ENCODE measurements around the gene EVI5. TPM values are rescaled to one million over a fixed set of nuclear protein-coding genes. Genes with fewer than 3 reads are reported as not detected.
"Not testable (repeated sequence)": the region's sequence is repeated elsewhere in the genome, so short reads cannot be mapped to it uniquely, and the experiment has no call there.

EVI5 gene
- total RNA-seq, 1 experiment from 2014 or later, result 38.2 TPM

DNA sequence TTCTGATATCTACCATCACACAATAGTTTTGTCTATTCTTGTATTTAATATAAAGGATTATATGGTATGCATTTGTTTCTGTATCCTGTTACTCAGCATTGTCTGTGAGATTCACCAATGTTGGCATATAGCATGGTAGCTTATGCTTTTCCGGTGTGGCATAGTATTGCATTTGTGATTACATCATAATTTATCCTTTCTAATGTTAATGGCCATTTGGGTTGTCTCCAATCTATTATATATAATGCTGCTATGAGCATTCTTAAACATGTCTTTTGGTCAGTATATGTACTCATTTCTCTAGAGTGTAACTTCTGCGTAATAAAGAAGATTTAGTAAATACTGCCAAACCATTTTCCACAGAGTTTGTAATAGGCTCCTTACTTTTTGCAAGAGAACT, 257.2 kb downstream of the EVI5 start:
- Histone ChIP-seq H2AFZ (ENCODE audit: low read length) (no peak overlapping the region), H3K4me3 (ENCODE audit: low read length) (no peak overlapping the region), H3K9me2 (replicated peaks; ENCODE audit: low read length) (no peaks in the 10 kb centered on the region), H3K9me3 (ENCODE audit: low read length) (no peaks in the 10 kb centered on the region), H3K4me1 (ENCODE audit: insufficient read depth, low read length) (no peaks in the 10 kb centered on the region), H3F3A (ENCODE audit: low read length, unreplicated experiment) (no peaks in the 10 kb centered on the region), H4K20me1 (ENCODE audit: low read length) (no peaks in the 10 kb centered on the region), H3K79me2 (ENCODE audit: low read length) (no peaks in the 10 kb centered on the region), H3K9ac (ENCODE audit: low read length) (no peak overlapping the region), H3K4me2 (ENCODE audit: low read length) (no peak overlapping the region), H3K27ac (ENCODE audit: low read length) (no peak overlapping the region), H3K27me3 (ENCODE audit: low read length) (no peaks in the 10 kb centered on the region), H3K36me3 (ENCODE audit: low read depth, low read length) (no peaks in the 10 kb centered on the region)
- intact Hi-C loops (cut with micrococcal nuclease), result no loop called here
- TF ChIP-seq EZH2phosphoT487 (IDR thresholded peaks at IDR 0.05; ENCODE audit: borderline replicate concordance, low read length), result no peak
- no peak for TF ChIP-seq EZH2 (IDR thresholded peaks at IDR 0.05; ENCODE audit: low read length, unreplicated experiment)
- TF ChIP-seq, protein P1, sequence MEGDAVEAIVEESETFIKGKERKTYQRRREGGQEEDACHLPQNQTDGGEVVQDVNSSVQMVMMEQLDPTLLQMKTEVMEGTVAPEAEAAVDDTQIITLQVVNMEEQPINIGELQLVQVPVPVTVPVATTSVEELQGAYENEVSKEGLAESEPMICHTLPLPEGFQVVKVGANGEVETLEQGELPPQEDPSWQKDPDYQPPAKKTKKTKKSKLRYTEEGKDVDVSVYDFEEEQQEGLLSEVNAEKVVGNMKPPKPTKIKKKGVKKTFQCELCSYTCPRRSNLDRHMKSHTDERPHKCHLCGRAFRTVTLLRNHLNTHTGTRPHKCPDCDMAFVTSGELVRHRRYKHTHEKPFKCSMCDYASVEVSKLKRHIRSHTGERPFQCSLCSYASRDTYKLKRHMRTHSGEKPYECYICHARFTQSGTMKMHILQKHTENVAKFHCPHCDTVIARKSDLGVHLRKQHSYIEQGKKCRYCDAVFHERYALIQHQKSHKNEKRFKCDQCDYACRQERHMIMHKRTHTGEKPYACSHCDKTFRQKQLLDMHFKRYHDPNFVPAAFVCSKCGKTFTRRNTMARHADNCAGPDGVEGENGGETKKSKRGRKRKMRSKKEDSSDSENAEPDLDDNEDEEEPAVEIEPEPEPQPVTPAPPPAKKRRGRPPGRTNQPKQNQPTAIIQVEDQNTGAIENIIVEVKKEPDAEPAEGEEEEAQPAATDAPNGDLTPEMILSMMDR (conservative IDR thresholded peaks at IDR 0.05; ENCODE audit: low read depth, low read length), result no peak
- POLR2A ChIA-PET (ENCODE audit: unreplicated experiment), result no interaction called here
- DNase-seq (no peak), ATAC-seq (no peak)
- CTCF ChIA-PET, result no interaction called here
- no TSS peak for BruUV-seq (replicated peaks)

DNA sequence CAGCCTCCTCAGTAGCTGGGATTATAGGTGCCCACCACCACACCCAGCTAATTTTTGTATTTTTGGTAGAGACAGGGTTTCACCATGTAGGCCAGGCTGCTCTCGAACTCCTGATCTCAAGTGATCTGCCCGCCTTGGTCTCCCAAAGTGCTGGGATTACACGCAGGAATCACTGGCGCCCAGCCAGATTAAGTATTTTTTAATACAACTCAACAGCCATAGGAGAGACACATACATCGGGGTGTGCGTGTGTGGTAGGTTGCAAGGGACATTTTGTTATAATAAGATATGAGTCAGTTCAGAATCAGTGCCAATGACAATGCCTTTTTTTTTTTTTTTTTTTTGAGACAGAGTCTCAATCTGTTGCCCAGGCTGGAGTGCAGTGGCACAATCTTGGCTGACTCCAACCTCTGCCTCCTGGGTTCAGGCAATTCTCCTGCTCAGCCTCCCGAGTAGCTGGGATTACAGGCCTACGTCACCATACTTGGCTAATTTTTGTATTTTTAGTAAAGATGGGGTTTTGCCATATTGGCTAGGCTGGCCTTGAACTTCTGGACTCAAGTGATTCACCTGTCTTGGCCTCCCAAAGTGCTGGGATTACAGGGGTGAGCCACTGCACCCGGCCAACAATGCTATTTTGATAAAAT, 259.8 kb downstream of the EVI5 start:
- DNase-seq; ATAC-seq; H3K27me3 ChIP-seq (ENCODE audit: low read length); H3F3A ChIP-seq (ENCODE audit: low read length, unreplicated experiment); H3K9me2 ChIP-seq (replicated peaks; ENCODE audit: low read length); BruUV-seq (replicated peaks); H4K20me1 ChIP-seq (ENCODE audit: low read length); H3K9ac ChIP-seq (ENCODE audit: low read length); CTCF ChIA-PET; H3K4me2 ChIP-seq (ENCODE audit: low read length); intact Hi-C loops (cut with micrococcal nuclease); H3K36me3 ChIP-seq (ENCODE audit: low read depth, low read length); H2AFZ ChIP-seq (ENCODE audit: low read length); H3K4me3 ChIP-seq (ENCODE audit: low read length); POLR2A ChIA-PET (ENCODE audit: unreplicated experiment); H3K27ac ChIP-seq (ENCODE audit: low read length); H3K4me1 ChIP-seq (ENCODE audit: insufficient read depth, low read length); H3K9me3 ChIP-seq (ENCODE audit: low read length); H3K79me2 ChIP-seq (ENCODE audit: low read length): not testable (repeated sequence)

DNA sequence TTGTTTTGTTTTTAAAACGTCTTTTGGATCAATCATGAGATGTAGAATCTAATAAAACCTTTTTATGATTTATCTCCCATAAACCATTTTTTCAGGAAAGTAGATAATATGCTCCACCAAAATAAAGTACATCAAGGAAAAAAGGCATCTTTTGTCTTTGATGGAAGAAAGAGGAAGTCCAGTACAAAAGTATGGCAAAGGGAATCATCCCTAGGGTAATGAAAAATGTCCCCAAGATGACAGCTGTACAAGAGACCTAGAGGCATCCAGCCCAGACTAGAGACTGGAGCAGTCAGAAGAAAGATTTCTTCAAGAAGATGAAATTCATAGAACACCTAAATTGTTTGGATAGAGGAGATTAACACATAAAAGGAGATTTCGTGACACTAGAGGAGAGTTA, 265.9 kb downstream of the EVI5 start:
- no peaks in the 10 kb centered on the region for H3K4me1 ChIP-seq (ENCODE audit: insufficient read depth, low read length)
- H3K27ac ChIP-seq (ENCODE audit: low read length), result no peak overlapping the region
- no peak overlapping the region for H2AFZ ChIP-seq (ENCODE audit: low read length)
- no peaks in the 10 kb centered on the region for H3K36me3 ChIP-seq (ENCODE audit: low read depth, low read length)
- H3F3A ChIP-seq (ENCODE audit: low read length, unreplicated experiment), result no peaks in the 10 kb centered on the region
- no peak for ATAC-seq
- H3K9me3 ChIP-seq (ENCODE audit: low read length), result no peaks in the 10 kb centered on the region
- no TSS peak for BruUV-seq (replicated peaks)
- no peak overlapping the region for H3K4me2 ChIP-seq (ENCODE audit: low read length)
- H4K20me1 ChIP-seq (ENCODE audit: low read length), result no peaks in the 10 kb centered on the region
- H3K9ac ChIP-seq (ENCODE audit: low read length), result no peak overlapping the region
- no peaks in the 10 kb centered on the region for H3K9me2 ChIP-seq (replicated peaks; ENCODE audit: low read length)
- H3K4me3 ChIP-seq (ENCODE audit: low read length), result no peak overlapping the region
- no peak for DNase-seq
- ChIA-PET POLR2A (ENCODE audit: unreplicated experiment) (no interaction called here), CTCF (no interaction called here)
- intact Hi-C loops (cut with micrococcal nuclease), result no loop called here
- no peaks in the 10 kb centered on the region for H3K79me2 ChIP-seq (ENCODE audit: low read length)
- no peaks in the 10 kb centered on the region for H3K27me3 ChIP-seq (ENCODE audit: low read length)
- TF ChIP-seq, protein P1 (conservative IDR thresholded peaks at IDR 0.05; ENCODE audit: low read depth, low read length), result no peak
- TF ChIP-seq EZH2 (IDR thresholded peaks at IDR 0.05; ENCODE audit: low read length, unreplicated experiment), result no peak
- no peak for TF ChIP-seq EZH2phosphoT487 (IDR thresholded peaks at IDR 0.05; ENCODE audit: borderline replicate concordance, low read length)

Data from PC-3 (cell line).